ENCODE data around the gene COL27A1. TPM values are rescaled to one million over a fixed set of nuclear protein-coding genes. Genes with fewer than 3 reads are reported as not detected.
A peak's percentile ranks its signal among the peaks of the same experiment; 100 is the strongest.

COL27A1 gene
- total RNA-seq, 4 donors from 2014 or later, result 14.2 to 32.9 (median 20.7) TPM

- DNase-seq (ENCODE audit: low spot score in 2 of 2), result no peak
- no peaks in the 10 kb centered on the region for H3K9me3 ChIP-seq
- H3K4me3 ChIP-seq, result no peak overlapping the region
- H3K27me3 ChIP-seq, result peaks cover 24% of the 10 kb centered on the region
- 68% methylated on average over 4 of the region's 5 CpGs for WGBS
- peaks cover 26% of the 10 kb centered on the region for H3K4me1 ChIP-seq
- TF ChIP-seq POLR2AphosphoS5 (IDR thresholded peaks at IDR 0.05), result no peak
- TF ChIP-seq POLR2A (IDR thresholded peaks at IDR 0.05), result no peak
- TF ChIP-seq EP300 (IDR thresholded peaks at IDR 0.05), result no peak
- no peak for TF ChIP-seq CTCF (IDR thresholded peaks at IDR 0.05)
- H3K36me3 ChIP-seq, result no peaks in the 10 kb centered on the region
- H3K27ac ChIP-seq, result no peak overlapping the region
These were observed 3.8 kb upstream of the COL27A1 start for GRCh38 chr9:114151426-114151956.

- Histone ChIP-seq H3K4me3 (peak overlapping the region; percentile 83), H3K27ac (no peak overlapping the region), H3K9me3 (no peaks in the 10 kb centered on the region), H3K4me1 (peaks cover 47% of the 10 kb centered on the region), H3K27me3 (peaks cover 21% of the 10 kb centered on the region), H3K36me3 (no peaks in the 10 kb centered on the region)
- TF ChIP-seq CTCF (IDR thresholded peaks at IDR 0.05) (no peak), POLR2A (IDR thresholded peaks at IDR 0.05) (no peak), POLR2AphosphoS5 (IDR thresholded peaks at IDR 0.05) (no peak), EP300 (IDR thresholded peaks at IDR 0.05) (no peak)
- no peak for DNase-seq (ENCODE audit: low spot score in 2 of 2)
- WGBS, result 2% methylated on average over 42 of the region's 80 CpGs
These were observed 1.4 kb upstream of the COL27A1 start for GRCh38 chr9:114153761-114154599.

GRCh38 chr9:114154600-114155102 is 686 bp upstream of the COL27A1 start:
- no peak for DNase-seq (ENCODE audit: low spot score in 2 of 2)
- peaks cover 21% of the 10 kb centered on the region for H3K27me3 ChIP-seq
- no peak for TF ChIP-seq CTCF (IDR thresholded peaks at IDR 0.05)
- no peak for TF ChIP-seq POLR2A (IDR thresholded peaks at IDR 0.05)
- TF ChIP-seq EP300 (IDR thresholded peaks at IDR 0.05), result no peak
- TF ChIP-seq POLR2AphosphoS5 (IDR thresholded peaks at IDR 0.05), result no peak
- 2% methylated on average over 23 of the region's 23 CpGs for WGBS
- no peaks in the 10 kb centered on the region for H3K36me3 ChIP-seq
- H3K27ac ChIP-seq, result no peak overlapping the region
- H3K9me3 ChIP-seq, result no peaks in the 10 kb centered on the region
- peaks cover 47% of the 10 kb centered on the region for H3K4me1 ChIP-seq
- peak overlapping the region; percentile 83 for H3K4me3 ChIP-seq

- Histone ChIP-seq H3K27ac (peak overlapping the region; percentile 75), H3K36me3 (no peaks in the 10 kb centered on the region), H3K4me1 (peaks cover 47% of the 10 kb centered on the region), H3K27me3 (peaks cover 21% of the 10 kb centered on the region), H3K4me3 (peak overlapping the region; percentile 83), H3K9me3 (no peaks in the 10 kb centered on the region)
- 0% methylated on average over 1 of the region's 57 CpGs for WGBS
- no peak for DNase-seq (ENCODE audit: low spot score in 2 of 2)
- TF ChIP-seq POLR2AphosphoS5 (IDR thresholded peaks at IDR 0.05) (no peak), CTCF (IDR thresholded peaks at IDR 0.05) (no peak), EP300 (IDR thresholded peaks at IDR 0.05) (no peak), POLR2A (IDR thresholded peaks at IDR 0.05) (no peak)
These were observed 789 bp downstream of the COL27A1 start for GRCh38 chr9:114155995-114156656.
